Dedifferentiated amniotic fluid mesenchymal stem cell (primary cell): ENCODE results near the gene ARHGDIA.

Experiments
- DNase-seq: peaks from one replicate; pipeline ENCODE4 v3.0.0-alpha.2; 2016; ENCODE audit errors: extremely low spot score

ARHGDIA gene

DNA sequence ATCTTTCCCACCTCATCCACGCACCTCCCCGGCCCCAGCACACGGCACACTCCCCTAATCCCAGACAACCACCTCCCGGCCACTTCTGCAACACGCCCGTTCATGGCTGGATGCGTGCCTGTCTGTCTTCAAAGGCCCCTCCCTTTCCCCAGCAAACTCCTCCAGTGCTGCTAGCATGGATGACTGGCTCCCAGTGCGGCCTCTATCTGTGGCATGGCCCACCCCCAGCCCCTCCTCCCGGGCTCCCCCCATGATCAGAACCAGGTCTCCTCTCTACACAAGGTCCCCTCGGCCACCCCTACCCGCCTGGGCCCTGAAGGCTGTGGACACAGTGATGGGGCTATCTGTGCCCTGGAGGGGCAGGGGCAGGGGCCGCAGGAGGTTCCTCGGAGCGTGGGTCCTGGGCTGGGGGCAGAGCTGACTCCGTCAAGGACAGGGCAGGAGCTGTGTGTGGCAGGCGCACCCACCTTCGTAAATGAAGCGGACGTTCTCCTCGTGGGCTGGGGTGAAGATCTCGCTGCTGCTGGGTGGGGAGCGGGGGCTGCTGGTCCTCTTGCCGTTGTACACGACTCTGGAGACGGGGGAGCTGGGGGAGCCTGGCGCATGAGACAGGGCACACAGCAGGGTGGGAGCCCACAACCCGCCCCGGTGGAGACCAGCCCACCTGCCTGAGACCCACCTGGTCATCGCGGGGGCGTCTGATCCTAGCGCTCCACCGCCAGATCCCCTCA is 47.2 kb downstream of the ARHGDIA start:
- DNase-seq, result no peak

DNA sequence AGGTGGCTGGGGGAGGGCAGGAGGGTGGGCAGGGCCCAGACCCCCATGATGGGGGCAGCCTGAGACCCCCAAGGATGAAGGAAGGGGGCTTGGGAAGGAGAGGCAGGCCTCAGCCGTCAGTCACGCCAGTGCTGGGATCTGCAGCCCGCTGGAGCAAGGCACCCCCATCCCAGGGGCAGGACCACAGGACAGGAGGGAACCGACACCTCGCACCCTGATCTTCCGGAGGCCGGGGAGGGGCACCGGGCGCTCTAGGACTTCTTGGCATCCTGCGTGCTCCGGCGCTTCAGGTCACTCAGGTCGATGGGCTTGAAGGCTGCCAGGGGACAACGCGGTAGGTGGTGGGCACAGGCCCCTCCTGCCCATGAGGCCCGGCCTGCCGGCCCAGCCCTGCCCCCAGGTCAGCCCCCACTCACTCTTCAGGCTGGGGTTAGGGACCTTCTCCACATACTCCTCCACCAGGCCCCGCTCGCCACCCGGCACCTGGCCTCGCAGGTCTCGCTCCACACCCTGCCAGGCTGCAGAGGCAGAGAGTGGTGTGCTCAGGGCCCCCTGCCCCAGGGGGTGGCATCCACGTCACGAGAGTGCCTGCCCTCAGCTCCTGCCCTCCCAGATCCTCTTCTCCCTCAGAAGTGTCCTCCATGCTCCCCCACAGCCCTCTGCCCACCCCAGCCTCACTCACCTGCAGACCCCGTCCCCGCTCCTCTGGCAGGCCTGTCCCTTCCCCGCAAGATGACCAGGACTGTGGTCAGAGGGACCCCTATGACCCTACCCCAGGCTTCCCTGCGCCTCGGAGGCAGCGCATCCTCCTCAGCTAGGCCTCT is 47.9 kb downstream of the ARHGDIA start:
- no peak for DNase-seq

DNA sequence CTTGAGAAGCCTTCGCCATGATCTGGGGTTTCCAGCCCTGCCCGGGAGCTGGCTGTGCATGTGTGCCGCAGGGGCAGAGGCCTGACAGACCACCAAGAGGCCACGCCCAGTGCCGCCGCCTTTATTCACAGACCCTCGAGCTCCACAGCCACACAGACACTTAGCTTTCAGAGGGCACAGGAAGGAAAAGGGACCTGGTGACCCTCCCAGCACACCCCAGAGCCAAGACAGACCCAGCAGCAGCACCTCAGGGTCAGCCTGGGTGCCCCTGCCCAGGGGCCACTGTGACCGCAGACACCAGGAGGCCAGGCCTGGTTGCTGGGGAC is 48.9 kb downstream of the ARHGDIA start:
- DNase-seq, result no peak

DNA sequence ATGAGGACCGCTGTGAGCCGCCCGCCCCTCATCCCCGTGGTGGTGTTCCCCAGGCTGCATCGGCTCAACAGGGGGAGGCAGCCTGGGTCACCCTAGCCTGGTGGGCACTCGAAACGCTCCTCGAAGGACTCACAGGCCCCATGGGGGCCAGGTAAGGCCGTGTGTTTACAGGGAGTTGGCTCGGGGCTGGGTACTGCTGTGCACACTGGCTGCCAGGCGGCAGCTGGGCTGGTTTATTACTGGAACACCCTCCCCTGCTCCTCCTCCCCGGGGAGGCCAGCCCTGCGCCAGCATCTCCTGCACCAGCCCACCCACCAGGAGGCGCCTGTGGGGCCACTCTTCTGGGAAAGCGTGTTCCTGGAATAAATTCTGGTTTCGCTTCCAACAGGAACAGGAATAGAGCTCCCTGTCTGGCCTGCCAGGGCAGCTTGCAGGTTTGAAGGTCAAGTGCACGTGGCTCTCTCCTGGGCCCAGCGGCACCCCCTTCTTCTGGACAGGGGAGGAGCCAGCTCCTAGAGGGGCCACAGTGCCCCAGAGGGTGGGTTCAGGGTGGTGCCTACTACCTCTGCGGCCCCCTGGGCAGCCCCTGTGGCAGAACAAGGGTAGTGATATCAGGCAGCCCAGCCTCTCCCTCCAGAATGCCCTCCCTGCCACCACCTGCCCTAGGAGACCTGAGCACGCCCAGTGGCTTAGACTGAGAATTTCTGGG is 49.4 kb downstream of the ARHGDIA start:
- DNase-seq, result no peak

DNA sequence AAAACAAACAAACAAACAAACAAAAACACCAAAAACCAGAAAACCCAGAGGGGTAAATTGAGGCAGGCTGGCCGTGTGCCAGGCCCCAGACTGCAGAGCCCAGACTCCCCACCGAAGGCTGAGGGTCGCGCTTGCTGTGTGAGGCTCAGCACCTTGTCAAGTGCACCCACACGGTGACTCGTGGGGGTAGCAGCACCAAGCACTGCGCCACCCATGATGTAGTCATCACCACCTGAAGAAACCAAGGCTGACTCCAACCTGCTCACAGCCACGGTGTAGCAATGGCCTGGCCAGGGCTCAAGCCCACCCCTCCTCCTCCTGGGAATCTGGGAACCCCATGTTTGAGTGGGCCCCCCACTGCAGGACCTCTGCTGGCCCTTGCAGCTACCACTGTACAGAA is 50.0 kb downstream of the ARHGDIA start:
- DNase-seq, result no peak

DNA sequence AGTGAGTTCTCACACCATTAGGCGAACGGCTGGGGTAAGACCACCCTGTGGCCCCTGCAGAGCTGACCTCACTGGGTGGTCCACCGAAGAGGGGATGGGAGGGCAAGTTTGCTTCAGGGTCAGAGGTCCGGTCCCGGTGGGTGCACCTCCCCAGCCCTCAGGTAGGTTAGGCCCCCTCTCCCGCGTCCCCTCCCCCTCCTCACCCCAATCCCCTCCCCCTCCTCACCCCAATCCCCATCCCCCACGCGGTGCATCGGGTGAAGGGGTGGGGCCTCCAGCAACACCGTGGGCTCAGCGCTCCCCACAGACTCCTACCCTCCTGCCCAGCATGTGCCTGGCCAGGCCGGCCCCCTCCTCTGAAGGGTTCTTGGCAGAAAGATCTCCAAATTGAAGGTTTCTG is 51.4 kb downstream of the ARHGDIA start:
- DNase-seq, result no peak

DNA sequence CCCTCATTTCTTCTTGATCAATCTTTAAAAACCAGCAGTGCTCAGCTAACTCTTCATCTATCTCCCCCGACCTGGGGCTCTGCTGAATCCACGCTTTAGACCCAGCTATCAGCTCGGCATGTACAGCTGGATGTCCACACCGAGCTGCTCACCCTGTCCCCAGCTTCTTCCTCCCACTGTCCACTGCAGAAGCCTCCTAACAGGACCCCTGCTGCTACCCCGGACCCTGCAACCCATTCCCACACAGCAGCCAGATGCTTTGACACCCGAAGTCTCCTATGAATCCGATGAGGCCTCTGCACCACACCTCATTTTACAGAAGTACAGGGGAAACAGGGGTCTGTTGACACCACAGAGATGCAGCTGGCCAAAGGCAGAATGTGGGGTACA is 53.4 kb downstream of the ARHGDIA start:
- no peak for DNase-seq
